HG02852 (cell line): ENCODE measurements around the gene CDHR2.
"Not testable (repeated sequence)": the region's sequence is repeated elsewhere in the genome, so short reads cannot be mapped to it uniquely, and the experiment has no call there.

ENCODE experiments used
- ATAC-seq: cut with Tn5 transposase; IDR thresholded peaks from one replicate; pipeline ENCODE4 v1.9.1; 2021; ENCODE audit warnings: mild to moderate bottlenecking, moderate library complexity; ENCODE audit not compliant: unreplicated experiment

The CDHR2 gene

GRCh38 chr5:176591667-176592066, 42.5 kb downstream of the CDHR2 start:
- not testable (repeated sequence) for ATAC-seq

DNA sequence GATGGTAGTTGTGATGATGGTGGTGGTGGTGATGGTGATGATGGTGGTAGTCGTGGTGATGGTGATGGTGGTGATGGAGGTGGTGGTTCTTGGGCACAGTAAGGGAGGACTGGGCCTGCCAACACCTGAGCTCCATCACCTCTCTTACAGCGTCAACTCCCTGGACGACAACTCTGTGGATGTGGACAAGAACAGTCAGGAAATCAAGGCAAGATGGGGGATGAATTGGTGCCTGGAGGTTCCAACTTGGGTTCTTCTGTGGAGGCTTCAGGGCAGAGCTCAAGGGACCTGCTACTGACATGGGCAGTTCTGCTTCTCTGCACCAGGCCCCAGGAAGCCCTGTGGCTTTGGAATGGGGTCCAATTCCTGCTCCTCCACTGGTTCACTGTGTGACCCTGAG, 43.4 kb downstream of the CDHR2 start:
- no peak for ATAC-seq

GRCh38 chr5:176593273-176593869, 44.2 kb downstream of the CDHR2 start:
- no peak for ATAC-seq

DNA sequence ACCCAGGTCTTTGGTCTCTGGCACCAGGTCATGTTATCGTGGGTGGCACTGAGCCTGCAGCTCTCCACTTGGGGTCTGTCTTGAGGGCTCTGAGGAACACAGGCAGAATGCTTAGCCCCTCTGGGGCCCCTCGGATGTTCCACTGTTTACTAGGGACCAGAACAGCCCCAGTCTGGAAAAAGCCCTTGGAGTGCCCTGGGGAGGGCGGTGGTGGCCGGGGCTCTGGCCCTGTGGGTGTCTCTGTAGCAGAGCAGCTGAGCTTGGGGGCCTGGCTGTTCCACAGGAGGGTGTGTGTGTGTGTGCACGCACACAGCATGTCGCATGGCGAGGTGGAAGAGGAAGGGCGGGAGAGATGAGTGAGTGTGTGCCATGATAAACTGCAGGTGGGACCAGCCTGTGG, 45.4 kb downstream of the CDHR2 start:
- ATAC-seq = no peak

DNA sequence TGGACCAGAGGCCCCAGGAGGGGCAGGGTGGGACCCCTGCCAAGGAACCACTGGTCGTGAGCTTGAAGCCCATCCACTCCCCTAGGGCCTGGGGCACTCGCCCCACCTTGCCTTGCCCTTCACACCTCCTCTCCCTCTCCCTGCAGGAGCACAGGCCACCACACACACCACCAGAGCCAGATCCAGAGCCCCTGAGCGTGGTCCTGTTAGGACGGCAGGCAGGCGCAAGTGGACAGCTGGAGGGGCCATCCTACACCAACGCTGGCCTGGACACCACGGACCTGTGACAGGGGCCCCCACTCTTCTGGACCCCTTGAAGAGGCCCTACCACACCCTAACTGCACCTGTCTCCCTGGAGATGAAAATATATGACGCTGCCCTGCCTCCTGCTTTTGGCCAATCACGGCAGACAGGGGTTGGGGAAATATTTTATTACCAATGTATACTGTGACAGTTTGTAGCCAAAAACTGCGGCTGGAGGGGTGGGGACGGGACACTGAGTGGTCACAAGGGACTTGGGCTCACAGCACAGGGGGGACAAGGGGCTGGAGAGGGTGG, 46.3 kb downstream of the CDHR2 start:
- ATAC-seq = no peak

DNA sequence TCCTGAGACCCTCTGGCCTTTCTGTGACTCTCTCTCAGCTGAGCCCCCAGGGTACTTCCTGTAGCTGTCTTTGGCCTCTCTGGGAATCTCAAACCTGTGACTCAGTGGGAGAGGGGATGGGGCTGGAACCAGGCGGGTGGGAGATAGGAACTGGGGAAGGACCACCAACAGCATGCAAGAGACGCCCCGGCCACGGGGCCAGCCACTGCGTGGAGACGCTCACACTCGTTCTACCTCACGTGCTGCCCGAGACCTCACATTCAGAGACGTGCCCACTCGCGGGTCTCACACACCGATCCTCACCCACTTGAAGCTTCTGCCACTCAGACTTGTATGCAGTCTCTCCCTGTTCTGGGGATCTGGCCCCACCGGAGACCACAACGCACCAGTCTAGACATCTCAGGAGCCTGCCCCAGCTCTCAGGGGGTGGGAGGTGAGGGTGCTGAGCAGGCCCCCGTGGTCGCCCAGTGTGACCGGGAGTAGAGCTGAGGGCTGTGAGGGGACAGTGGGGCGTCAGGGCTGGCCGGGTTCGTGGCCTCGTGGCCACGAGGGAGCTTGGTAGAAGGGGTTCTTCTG, 47.0 kb downstream of the CDHR2 start:
- no peak for ATAC-seq

- peak; percentile 55 for ATAC-seq
These were observed 47.7 kb downstream of the CDHR2 start for GRCh38 chr5:176596689-176597416.

- no peak for ATAC-seq
These were observed 48.6 kb downstream of the CDHR2 start for GRCh38 chr5:176597417-176598389.

DNA sequence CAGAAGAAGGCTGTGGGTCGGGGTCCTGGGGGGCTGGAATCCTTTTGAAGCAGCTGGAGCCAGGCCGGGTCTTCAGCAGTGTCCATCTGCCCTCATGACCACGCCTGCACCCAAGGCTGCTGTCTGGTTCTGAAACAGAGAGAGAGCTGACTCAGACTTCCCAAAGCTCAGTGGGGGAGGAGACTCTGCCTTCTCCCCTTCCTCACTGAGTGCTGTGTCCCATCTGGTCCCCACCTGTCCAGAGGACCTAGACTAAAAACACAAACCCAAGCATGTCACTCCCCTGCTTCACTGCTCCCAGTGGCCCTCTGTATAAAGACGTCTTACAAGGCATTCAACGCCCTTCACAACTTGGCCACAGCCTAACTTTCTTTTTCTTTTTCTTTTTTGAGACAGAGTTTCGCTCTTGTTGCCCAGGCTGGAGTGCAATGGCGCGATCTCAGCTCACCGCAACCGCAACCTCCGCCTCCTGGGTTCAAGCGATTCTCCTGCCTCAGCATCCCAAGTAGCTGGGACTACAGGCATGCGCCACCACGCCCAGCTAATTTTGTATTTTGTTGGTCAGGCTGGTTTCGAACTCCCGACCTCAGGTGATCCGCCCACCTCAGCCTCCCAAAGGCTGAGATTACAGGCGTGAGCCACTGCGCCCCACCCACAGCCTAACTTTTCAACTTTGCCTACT, 50.7 kb downstream of the CDHR2 start:
- not testable (repeated sequence) for ATAC-seq

DNA sequence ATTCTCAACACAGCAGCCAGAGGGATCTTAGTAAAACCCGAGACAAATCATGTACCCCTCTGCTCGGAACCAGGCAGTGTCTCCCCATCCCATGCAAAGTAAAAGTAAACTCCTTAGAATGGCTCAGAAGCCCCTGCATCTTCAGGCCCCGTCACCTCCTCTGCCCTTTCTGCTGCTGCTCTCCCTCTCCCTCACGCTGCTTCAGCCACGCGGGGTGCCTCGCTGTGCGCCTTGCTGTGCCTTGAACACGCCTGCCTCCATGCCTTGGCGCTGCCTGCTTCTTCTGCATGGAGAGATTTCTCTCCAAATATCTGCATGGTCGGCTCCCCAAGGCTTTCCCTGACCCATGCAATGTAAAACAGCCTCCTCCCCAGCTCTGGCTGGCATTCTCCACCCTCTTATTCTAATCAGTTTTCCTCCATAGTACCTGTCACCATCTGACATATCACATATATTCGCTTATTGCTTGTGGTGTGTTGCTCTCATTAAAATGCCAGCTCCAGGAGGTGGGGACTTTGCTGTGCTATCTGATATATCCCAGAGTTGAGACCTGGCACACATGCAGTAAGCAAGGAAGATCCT, 52.9 kb downstream of the CDHR2 start:
- no peak for ATAC-seq

GRCh38 chr5:176603091-176603490, 53.9 kb downstream of the CDHR2 start:
- ATAC-seq = no peak

DNA sequence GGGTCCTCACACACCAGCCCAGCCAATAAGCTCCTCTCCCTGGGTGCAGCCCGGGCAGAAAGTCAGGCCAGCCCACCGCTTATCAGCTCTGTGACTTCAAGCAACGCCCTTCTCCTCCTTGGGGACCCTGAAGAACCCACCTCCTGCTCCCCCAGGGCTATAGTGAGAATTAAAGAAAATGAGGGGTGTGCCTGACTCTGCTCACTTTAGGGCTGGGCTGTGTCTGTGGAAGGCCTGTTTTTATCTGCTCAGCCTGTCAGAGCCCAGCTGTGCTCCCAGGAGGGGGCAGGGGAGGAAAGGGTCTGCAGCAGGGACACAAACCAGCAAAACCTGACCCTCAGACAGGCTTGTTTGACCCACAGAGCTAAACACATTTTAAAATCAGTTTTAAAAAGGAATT, 56.9 kb downstream of the CDHR2 start:
- ATAC-seq = no peak

GRCh38 chr5:176606875-176607274, 57.7 kb downstream of the CDHR2 start:
- no peak for ATAC-seq

- no peak for ATAC-seq
These were observed 59.1 kb downstream of the CDHR2 start for GRCh38 chr5:176608142-176608705.

DNA sequence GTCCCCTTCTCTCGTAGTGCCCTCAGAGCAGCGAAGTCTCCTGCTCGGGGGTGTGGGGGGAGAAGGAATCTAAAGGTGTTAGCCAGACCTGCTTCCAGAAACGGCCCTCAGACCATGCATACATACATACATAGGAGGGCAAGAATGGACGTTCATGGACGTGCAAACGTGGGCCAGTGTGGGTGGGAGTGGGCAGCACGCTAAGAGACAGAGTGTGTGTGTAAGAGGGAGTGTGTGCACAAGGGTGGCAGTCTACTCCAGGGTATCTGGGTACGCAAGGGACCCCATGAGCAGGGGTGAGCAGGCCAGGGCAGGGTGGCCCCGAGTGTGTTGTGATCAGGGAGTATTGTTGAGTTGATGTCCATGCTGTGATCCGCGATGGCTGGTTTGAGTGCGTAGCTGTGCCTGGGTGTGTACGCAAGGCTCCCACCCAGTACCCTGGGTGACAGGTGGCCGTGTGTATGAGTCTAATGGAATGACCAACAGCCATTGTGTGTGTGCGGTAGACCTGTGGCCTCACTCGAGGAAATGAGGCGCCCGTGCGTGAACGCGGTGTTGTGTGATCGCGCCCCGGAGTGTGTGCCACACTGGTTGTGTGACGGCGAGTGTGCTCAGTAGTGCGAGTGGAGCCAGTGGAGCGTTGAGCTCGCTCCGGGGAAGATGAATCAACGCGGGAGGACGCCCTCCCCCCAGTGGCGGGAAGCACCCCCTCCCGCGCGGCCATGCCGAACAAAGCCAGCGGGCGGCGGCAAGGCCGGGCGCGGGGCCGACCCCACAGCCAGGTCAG, 60.0 kb downstream of the CDHR2 start:
- no peak for ATAC-seq

- ATAC-seq = peak; percentile 70
These were observed 60.7 kb downstream of the CDHR2 start, which contains the start of gene GPRIN1 for GRCh38 chr5:176609724-176610434. Gene GPRIN1, minus strand, starts transcription at chr5:176610156. Its CDS starts 10,322 bp downstream, at chr5:176599834.

DNA sequence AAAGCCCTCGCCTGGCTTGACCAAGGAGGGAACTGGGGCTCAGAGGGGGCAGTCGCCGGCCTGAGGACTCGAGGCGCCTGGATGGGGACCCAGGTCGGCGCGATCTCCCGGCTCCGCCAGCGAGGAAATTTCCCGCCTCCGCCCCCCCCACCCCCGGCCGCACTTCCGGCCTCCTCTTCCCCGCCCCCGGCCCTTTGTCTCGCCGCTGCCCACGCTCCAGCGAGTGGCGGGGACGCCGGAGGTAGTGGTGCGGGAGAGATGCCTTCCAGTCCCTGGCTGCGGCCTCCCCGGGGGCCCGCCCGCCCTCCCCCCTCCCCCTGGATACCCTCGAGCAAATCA, 61.3 kb downstream of the CDHR2 start:
- ATAC-seq = peak; percentile 15

DNA sequence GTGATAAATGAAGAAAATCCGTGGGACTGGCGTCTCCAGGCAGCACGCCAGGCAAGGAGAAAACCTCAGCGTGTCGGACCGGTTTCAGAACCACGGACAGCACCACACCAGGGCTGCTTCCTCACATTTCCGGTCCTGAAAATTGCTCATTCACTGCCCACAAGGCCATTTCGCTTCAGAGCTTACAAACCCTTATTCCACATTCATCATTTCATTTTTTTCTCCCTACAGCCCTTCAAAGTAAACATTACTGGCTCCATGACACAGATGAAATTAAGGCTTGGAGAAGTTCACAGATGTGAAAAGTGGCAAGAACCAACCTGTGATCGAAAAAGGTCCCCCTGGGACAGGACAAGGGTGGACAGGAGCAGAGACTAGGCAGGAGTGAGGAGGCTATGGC, 62.3 kb downstream of the CDHR2 start:
- ATAC-seq = no peak
